Measurements from ENCODE around the gene MAP2K4.
A peak's percentile ranks its signal among the peaks of the same experiment; 100 is the strongest.
"Not testable (repeated sequence)": the region's sequence is repeated elsewhere in the genome, so short reads cannot be mapped to it uniquely, and the experiment has no call there.

MAP2K4 gene

DNA sequence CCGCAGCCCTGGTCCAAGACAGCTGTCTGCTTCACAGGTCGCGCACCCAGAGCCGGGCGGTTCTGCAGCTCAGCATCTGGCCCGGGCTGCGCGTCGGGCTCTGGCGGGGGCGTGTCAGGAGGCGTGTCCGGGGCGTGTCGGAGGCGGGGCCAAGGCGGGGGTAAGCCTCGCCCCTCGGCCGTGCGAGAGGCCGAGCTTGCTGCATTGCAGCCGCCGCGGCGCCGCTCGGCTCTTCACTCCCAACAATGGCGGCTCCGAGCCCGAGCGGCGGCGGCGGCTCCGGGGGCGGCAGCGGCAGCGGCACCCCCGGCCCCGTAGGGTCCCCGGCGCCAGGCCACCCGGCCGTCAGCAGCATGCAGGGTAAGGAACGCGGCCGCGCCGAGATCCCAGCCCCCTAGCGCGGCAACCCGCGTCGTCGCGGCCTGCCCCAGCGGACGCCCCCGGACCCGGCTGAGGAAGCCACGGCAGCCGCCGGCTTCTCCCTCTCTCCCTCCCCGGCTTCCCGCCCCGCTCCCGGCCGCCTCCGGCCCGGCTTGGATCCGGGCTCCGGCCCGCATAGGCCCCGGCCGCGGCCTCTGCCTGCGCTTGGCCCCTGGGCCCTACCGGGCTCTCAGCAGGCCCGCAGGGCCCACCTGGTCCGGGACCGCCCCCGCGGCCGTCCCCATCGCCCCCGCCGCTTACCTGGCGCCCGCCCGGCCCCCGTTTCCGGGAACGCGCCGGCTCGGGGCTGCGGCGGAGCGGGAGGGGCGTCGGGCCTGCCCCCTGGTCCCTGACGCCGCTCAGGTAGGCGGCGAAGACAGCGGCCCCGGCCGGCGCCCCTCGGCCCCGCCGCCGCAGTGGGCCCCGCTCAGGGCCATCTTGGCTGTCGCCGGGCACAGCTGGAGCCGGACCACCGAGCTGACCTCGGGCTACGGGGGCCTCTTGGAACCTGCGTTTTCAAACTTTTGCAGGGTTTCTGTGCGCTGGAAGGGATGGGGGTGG lies at the start of gene MAP2K4:
MAP2K4 (plus strand) TSS at position 236 of the 981 bp plus-strand sequence; CDS start at position 246, 10 bp downstream.
- peak; percentile 88 for DNase-seq

DNA sequence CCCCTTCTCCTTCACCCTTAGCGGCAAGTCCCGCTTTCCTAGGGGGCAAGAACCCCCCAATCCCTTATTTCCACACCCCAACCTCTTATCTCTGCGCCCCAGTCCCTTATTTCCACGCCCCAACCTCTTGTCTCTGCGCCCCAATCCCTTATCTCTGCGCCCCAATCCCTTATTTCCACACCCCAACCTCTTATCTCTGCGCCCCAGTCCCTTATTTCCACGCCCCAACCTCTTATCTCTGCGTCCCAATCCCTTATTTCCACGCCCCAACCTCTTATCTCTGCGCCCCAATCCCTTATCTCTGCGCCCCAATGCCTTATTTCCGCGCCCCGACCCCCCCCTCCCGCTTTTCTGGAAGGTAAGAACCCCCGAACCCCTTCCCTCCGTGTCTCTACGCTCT lies 47.9 kb upstream of the MAP2K4 start:
- DNase-seq, result not testable (repeated sequence)

DNA sequence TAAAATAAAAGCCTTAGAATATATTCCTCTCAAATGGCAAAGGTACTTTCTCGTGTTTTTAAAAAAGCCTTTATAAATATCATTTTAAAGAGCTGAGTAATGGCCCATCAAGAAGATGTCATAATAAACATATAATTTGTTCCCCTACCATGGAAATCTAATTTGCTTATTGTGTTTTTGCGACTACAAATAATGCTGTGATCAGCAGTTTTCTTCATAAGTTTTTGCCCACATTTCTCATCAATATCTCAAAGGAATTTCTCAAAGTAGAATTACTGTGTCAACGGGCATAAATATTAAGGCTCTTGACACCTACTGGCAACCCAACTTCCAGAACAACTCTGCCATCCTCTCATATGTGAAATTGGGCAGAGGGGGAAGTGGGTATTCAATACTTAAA lies 40.9 kb upstream of the MAP2K4 start:
- no peak for DNase-seq

DNA sequence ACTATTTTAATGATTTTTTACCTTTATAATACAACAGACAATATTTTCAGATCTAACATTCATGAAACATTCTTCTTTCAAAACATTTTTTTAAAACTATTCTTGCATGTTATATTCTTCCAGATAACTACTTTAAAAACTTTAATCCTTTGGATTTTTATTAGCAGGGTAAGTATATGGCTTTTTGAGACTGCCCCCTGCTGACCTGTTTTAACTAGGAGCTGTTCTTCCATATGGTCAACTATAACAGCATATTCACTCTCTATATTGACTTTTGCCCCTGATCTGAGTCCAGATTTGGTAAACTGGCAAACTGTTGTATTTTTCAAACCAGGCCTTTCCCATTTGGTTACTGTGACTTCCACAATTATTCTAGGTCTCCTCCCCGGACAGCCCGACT lies 39.9 kb upstream of the MAP2K4 start:
- no peak for DNase-seq

DNA sequence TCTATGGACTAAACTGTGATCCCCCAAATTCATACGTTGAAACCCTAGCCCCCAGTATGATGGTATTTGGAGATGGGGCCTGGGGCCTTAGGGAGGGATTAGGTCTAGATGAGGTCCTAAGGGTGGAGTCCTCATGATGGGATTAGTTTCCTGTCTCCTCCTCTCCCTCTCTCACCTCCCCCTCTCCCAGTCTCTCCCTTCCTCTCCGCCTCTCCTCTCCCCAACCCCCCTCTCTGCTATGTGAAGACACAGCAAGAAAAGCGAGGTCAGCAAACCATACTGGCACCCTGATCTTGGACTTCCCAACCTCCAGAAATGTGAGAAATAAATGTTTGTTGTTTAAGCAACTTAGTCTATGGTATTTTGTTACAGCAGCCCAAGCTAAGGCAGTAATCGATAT lies 38.8 kb upstream of the MAP2K4 start:
- no peak for DNase-seq

DNA sequence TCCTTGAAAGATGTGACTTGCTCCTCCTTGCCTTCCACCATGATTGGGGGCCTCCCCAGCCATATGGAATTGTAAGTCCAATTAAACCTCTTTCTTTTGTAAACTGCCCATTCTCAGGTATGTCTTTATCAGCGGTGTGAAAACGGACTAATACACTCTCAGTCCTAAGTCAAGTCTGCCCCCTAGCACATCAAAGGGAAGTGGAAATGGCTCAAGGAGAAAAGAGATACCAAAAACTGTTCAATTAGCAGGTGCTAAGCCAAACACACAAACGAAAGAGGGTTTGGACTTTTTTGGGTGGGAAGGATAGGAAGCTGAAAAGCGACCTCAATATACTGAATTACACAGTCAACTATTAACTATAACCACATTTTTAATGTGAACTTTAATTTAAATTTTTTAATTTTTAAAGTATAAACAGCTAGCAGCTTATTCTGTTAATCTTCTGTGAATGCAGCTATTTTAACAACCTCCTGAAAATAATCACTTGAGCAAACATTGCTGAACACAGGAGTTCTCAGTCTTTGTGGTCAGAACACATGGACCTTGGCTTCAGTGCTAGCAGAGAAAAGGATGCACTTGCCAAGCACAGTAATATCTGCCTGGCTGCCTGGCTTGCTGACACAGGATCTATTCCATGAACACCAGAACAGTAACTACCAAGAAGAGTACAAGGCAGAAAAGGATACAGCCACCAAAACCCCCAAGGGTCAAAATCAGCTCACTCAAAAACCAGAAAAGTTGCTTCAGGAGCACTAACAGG lies 34.3 kb upstream of the MAP2K4 start:
- DNase-seq, result no peak

DNA sequence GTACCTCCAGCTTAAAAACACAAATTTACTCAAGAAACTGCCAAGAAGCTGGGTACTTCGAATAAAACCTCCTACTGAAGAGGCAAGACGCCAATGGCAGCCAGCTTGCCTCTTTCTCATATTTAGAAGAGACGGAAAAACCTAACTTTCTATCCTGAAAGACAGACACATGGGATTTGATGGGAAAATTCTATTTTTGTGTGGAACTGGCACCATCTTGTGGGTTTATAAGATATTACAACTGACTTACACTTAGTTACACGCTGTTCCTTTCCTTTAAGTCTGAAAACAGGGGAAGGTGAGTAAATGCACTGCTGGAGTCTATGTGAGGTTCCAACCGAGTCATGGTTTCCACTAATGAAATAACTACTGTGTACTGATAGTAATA lies 33.7 kb upstream of the MAP2K4 start:
- DNase-seq, result no peak

DNA sequence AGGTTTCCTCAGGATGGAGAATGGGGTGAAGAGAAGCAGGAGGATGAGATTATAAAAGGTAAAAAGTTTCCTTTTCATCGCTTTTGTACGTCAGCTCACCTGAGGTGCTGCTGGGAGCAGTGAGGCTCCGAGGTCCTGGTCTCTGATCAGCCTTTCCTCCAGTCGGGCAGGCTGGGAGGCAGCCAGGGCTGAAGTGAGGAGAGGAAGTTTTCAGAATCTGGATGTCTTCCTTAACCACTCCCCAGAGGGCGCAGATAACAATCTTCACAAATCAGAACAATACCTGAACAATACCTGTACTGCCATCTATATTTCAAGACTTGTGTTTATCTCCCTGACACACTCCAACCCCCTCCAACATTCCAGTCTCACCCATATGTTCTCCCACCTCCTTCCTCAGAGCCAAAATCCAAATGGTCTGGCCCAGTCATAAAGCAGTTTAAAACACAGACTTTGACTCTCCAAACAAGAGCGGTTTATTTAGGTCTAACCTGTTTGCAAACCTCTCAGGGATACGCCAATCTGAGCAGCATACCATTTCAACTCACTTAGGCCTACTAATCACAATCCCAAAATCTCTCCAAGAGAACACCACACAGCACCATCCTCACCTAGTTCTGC lies 30.2 kb upstream of the MAP2K4 start:
- no peak for DNase-seq

DNA sequence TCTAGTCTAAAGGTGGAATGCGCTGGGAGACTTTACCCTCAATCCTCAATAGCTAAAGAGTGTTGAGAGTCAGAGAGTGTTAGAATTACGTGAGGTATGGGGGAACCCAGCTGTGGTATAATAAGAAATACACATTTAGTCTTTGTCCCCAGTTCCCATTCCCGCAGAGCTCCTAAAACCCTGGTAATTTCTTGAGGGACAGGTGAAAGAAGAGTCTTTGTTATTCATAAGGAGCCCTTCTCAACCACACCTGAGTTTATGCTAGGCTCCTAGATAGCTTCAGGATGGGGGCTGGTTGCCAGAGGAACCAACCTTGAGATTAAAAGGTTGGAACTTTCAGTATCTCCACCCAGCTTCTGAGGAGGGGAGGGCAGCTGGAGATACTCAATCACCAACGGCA lies 29.2 kb upstream of the MAP2K4 start:
- DNase-seq, result no peak

DNA sequence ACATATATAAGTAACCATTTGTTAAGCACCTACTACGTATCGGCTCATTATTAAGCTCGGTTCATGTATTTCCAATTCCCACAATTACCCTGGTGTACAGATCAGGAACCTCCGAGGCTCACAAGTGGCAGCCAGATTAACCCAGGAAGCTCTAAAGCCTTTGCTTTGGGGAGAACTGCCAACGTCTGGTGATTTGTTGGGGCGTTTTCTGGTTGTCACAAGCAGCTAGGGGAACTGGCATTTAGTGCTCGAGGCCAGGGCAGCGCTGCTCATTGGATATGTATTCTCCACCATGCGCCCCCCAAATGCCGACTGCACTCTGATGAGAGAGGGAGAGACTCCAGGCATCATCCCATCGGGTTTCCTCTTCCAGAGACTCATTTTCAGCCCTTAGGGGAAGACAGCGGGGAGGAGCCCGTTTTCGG lies 23.9 kb upstream of the MAP2K4 start:
- DNase-seq, result peak; percentile 47

DNA sequence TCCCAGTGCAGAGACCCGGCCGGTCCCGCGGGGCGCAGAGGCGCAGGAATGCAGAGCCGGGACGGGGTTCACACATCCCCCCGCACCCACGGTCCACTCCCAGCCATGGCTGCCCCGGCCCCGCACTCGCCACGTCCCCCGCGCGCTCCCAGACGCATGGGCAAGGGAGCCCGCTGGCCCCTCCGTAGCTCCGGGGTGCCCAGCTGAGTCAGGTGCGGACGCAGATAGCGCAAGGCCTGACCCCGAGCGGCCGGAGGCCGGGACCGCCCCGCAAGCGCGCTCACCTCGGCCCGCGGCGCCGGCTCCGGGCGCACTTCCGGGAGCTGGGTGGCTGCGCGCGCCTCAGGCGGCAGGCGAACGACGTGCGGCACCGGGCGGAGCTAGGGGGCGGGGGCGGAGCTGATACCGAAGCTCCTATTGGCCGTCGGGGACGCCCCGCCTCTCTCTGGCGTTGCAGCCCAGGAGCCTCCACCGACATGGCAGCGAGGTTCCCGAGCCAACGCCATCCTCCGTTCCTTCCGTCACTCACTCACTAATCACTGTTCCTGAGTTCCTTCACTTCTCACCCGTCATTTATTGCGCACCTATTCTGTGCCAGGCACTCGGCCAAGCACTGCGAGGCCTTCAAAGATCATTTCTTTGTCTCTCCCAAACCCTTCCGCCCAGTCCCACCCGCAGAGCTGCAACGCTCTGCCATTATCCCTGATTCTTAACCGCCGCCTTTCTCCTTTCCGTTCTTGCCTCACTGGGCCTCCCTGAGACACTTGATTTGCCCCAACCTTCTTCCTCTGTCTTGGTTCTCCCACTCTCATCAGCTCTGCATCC lies 23.3 kb upstream of the MAP2K4 start, which contains the start of gene ZNF18:
ZNF18 (minus strand) TSS at position 329 of the 825 bp plus-strand sequence. CDS start 4,646 bp downstream, outside the sequence.
- peak; percentile 95 for DNase-seq

DNA sequence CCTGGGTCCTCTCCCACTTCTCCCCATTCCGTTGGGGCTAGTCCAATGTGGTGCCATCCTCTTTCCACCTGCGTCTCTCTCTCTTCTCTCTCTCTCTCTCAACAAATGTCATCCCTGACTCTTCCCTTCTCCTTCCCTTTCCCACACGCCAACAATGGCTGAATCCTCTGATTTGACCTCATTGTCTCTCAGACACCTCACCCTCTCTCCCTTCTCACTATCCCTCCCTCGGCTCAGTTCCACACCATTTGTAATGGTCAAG lies 22.8 kb upstream of the MAP2K4 start:
- no peak for DNase-seq

DNA sequence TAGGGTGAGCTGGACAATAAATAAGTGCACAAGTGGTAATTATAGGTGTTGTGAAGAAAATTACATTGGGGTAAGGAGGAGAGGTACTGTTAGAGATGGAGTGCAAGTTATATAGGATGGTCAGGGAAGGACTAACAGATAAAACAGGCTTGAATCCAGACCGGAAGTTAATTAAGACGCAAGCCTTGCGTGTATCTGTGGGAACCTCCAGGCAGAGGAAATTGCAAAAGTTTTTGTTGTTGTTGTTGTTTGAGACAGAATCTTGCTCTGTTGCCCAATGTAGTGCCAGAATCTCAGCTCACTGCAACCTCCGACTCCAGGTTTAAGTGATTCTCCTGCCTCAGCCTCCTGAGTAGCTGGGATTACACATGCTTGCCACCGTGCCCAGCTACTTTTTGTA lies 21.0 kb upstream of the MAP2K4 start:
- no peak for DNase-seq

DNA sequence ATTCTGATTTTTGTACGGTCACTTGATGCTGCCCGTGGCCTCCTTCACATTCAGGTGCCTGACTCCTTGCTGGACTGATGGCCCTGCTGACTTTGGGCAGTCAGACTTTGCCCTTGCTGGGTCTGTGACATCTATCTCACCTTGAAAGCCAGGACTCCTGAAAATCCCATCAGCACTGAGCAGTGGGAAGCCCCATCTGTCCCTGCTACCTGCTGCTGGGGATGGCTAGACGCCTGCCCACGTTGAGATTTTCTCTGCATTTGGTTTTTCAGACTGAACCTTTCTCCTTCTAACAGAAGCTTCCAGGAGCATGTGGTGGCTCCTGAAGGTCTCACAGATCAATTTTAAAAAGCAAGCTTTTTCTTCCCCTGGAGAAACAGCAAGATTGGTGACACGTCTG lies 13.2 kb upstream of the MAP2K4 start:
- no peak for DNase-seq

DNA sequence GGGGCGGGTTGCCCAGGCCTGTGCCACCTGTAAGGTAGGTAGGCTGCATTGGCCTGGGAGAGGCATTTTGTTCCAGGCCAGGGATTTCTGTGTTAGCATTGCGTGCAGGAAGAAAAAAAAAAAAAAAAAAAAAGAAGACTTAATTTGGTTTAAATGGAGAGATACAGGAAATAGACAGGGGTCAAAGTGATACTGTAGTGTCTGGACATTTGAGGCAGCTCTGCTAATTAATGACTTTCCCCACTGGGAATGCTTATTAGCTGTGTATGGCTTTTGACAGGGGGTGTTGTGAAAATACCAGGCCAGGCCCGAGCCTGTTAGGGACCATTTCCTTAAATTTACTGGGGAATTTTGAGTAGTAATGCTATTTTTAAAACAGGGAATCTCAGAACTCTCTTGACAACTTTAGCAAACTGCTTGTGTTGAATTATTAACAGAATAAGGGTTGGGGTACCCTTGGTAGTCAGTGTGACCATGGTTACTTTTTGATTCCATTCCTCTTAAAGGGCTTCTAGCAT lies 1.0 kb downstream of the MAP2K4 start:
- DNase-seq, result no peak

DNA sequence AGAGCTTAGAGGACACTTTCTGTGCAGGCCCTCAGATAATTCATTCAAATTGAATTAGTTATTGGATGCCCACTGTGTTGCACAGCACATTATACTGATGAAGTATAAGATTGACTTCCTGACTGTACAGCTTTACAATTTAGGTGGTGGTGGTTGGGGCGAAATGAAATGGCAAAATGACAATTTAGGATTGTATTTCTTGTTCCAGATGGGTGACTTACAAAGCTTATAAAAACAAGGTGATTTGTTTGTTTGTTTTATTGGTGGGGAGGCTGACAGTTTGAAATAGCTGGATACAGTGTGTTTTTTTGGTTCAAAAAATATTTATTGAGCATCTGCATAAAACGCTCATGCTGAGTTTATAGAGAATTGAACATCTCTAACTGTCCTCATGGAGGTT lies 1.6 kb downstream of the MAP2K4 start:
- no peak for DNase-seq

DNA sequence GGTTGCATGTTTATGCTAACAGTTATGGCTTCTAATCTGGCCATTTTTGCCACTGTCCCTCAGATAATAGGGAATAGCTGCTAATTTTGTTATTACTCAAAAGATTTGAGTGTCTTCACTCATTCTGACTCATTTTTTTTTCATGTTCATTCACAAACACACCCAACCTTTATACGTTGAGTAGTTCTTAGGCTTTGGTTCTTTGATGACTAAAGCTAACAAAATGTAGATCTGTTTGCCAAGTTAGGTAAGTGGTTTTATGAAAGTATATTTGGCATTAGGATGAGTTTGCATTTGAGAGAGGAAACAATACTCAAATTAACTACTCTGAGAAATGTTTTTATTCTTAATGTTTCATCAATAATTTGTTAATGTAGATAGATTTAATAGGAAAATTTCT lies 3.6 kb downstream of the MAP2K4 start:
- DNase-seq, result no peak

DNA sequence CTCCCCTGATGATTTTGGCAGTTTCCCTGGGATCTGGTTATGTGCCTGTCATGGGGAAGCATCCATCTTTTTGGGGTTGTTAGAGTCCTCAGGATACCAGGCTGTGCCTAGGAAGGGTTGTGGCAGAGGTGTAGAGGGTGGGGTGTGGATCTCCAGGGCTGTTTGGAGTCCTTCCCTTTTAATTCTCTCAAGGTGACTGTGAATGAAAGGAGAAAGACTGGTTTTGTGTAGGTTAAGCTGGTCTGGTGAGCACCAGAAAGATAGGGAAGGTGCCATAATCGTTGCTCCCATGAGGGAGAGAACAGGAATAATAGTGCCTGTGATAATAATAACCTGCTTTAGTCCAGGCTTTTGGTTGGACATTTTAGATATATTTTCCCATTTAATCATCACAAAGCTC lies 7.0 kb downstream of the MAP2K4 start:
- DNase-seq, result no peak

DNA sequence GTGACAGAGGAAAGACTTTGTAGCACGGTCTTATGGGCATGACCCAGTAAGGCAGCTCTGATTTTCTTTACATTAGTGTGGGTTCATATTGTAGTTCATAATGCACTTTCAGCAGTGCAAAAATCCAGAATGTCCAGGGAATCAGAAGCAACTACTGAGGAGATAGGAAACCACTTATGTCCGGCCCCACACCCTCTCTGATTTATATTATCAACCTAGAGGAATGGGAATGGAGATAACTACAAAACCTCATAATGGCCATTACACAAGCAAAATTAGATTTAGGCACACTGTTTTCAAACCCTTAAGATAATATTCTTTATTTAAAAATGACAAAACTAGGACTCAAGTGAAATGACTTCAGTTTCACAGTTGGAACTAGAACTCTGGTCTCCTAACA lies 7.9 kb downstream of the MAP2K4 start:
- DNase-seq, result no peak

DNA sequence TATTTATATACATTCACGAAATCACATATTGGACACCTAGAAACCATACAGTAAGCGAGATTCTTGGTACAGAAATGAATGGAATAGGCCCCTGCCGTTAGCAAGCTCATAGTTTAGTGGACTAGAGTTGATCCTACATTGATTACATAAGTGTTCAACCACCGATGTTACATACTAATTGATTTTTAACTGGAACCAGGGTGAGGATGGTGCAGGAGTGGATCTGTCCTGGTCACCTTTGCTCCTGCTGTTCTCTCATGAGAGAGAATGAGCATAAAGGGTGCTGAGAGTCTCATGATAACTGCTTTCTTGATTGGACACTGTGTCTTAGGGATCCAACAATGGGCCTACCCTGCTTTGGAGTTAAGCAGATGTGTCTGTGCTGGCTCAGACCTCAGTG lies 13.9 kb downstream of the MAP2K4 start:
- no peak for DNase-seq

DNA sequence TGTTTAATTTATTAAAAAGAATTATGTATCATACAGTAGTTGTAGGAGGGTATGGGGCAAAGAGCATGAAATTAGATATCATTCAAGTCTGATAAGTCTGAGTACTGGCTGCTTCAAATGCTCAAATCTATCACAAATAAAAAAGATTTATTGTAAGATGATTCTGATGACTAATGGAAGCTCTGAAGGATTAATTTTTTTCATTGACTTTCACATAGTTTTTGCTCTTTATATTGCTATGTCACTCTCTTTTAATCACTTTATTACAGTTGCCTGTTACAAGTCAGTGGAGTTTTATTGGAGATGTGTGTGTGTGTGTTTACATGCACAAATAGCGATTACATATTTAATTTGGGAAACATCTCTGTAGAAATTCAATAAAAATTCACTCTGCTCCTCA lies 15.0 kb downstream of the MAP2K4 start:
- DNase-seq, result no peak

DNA sequence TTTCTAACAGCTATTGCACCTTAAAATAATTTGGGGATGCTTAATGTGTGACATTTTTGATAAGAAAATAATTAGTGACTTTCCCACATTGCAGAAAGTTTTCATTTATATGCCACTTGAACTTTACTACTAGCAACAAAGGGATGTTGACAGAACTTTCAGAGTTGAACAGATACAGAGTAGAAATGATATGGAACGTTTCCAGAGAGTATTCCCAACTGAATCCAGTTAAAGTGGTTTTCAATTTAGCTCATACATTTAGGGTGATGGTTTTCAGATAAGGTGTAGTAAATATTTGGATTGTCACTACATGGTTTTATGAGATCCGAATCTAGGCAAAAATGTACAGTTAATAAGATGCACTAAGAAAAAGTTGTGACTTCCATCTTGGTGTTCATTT lies 17.3 kb downstream of the MAP2K4 start:
- DNase-seq, result no peak

DNA sequence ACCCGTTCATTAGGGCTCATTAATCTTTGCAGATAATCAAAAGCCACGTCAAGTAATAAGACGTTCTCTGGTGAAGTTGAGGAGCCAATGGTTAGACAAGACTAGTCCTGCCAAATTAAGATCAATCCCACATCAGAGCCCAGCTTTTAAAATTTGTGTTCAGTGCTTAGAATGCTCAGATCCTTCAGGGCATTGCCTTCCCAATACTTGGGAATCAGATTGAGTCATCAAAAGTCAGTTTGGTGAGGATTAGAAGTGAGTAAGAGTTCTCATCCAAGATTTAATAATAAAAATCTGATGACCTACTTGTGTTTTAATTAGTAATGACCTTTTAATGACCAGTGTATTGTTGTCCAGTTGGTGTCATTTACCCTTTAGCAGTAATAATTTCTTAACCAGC lies 19.8 kb downstream of the MAP2K4 start:
- no peak for DNase-seq
